HG02981 (cell line): ENCODE results near the gene RALY.
"Not testable (repeated sequence)": the region's sequence is repeated elsewhere in the genome, so short reads cannot be mapped to it uniquely, and the experiment has no call there.

ENCODE experiments used
- ATAC-seq: cut with Tn5 transposase; IDR thresholded peaks from one replicate; pipeline ENCODE4 v1.9.1; 2021; ENCODE audit warnings: mild to moderate bottlenecking, moderate library complexity; ENCODE audit not compliant: unreplicated experiment

The RALY gene

DNA sequence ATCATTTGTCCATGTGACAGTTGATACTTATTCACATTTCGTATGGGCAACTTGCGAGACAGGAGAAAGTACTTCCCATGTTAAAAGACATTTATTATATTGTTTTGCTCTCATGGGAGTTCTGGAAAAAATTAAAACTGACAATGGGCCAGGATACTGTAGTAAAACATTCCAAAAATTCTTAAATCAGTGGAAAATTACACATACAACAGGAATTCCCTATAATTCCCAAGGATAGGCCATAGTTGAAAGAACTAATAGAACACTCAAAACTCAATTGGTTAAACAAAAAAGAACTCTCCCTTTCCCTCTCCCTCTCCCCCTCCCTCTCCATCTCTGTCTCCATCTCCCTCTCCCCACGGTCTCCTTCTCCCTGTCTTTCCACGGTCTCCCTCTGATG is 137.8 kb downstream of the RALY start:
- no peak for ATAC-seq

DNA sequence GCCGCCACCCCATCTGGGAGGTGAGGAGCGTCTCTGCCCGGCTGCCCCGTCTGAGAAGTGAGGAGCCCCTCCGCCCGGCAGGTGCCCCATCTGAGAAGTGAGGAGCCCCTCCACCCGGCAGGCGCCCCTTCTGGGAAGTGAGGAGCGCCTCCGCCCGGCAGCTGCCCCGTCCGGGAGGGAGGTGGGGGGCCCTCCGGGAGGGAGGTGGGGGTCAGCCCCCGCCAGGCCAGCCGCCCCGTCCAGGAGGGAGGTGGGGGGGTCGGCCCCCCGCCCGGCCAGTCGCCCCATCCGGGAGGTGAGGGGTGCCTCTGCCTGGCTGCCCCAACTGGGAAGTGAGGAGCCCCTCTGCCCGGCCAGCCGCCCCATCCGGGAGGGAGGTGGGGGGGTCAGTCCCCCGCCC is 138.8 kb downstream of the RALY start:
- not testable (repeated sequence) for ATAC-seq

DNA sequence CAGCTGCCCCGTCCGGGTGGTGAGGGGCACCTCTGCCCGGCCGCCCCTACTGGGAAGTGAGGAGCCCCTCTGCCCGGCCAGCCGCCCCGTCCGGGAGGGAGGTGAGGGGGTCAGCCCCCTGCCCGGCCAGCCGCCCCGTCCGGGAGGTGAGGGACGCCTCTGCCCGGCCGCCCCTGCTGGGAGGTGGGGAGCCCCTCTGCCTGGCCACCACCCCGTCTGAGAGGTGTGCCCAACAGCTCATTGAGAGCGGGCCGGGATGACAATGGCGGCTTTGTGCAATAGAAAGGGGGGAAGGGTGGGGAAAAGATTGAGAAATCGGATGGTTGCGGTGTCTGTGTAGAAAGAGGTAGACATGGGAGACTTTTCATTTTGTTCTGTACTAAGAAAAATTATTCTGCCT is 139.2 kb downstream of the RALY start:
- ATAC-seq = not testable (repeated sequence)

DNA sequence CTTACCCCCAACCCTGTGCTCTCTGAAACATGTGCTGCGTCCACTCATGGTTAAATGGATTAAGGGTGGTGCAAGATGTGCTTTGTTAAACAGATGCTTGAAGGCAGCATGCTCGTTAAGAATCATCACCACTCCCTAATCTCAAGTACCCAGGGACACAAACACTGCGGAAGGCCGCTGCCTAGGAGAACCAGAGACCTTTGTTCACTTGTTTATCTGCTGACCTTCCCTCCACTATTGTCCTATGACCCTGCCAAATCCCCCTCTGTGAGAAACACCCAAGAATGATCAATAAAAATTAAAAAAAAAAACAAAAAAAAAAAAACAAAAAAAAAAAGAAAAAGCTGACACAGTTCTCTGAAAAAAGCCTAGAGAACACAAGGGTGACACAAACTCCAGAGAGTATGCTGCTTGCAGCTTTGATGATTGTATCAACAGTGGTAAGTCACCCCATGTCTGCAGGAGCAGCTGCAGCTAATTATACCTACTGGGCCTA is 139.7 kb downstream of the RALY start:
- ATAC-seq = not testable (repeated sequence)
